ENCODE data around the gene ASCL2. TPM values are rescaled to one million over a fixed set of nuclear protein-coding genes. Genes with fewer than 3 reads are reported as not detected.

ASCL2 gene
- total and polyA plus RNA-seq, 2 of the 4 experiments (the other 2 are of a cell fraction), result not detected

GRCh38 chr11:2289350-2289749 is 19.0 kb upstream of the ASCL2 start:
- dilution Hi-C loops (cut with HindIII; ENCODE audit: low sequenced_read_pairs, unreplicated experiment), result no loop called here
- H4K91ac ChIP-seq (ENCODE audit: insufficient read depth, low read depth, low read length), result no peak overlapping the region
- H3K9me1 ChIP-seq (ENCODE audit: insufficient read depth, low read length), result no peaks in the 10 kb centered on the region
- no peak overlapping the region for H3K27ac ChIP-seq (ENCODE audit: insufficient read depth, low read length)
- H4K20me1 ChIP-seq (ENCODE audit: insufficient read depth, low read length), result no peaks in the 10 kb centered on the region
- no peak overlapping the region for H4K8ac ChIP-seq (ENCODE audit: low read depth in 2 of 2, low read length in 2 of 2)
- 85% methylated on average over 2 of the region's 6 CpGs; no CpG with 5 or more reads in 1 of the 2 experiments for WGBS, 2 experiments (ENCODE audit: extremely low coverage in 2 of 2, insufficient read length in 1 of 2)
- ATAC-seq (ENCODE audit: low read depth), result no peak
- peaks cover 42% of the 10 kb centered on the region for H3K27me3 ChIP-seq (ENCODE audit: control insufficient read depth, insufficient read depth, low read length)
- no peak overlapping the region for H3K4me3 ChIP-seq (ENCODE audit: insufficient read depth, low read depth, low read length)
- no peak overlapping the region for H2BK15ac ChIP-seq (ENCODE audit: low read depth, low read length)
- no peak overlapping the region for H2BK120ac ChIP-seq (ENCODE audit: low read depth, low read length)
- H2BK5ac ChIP-seq (ENCODE audit: low read depth, low read length, poor library complexity, severe bottlenecking), result no peak overlapping the region
- H2AK9ac ChIP-seq (replicated peaks; ENCODE audit: low read depth, low read length, poor library complexity), result no peak overlapping the region
- no peaks in the 10 kb centered on the region for H3K79me1 ChIP-seq (ENCODE audit: low read depth in 1 of 2, low read length in 2 of 2)
- in situ Hi-C loops (cut with MboI; ENCODE audit: low sequenced_read_pairs), result no loop called here
- no peak overlapping the region for H2BK20ac ChIP-seq (ENCODE audit: low read depth, low read length)
- no peak overlapping the region for H2AK5ac ChIP-seq (ENCODE audit: low read depth, low read length)
- no peak overlapping the region for H3K18ac ChIP-seq (ENCODE audit: low read depth, low read length)
- BruUV-seq (replicated peaks), result no TSS peak
- no peak overlapping the region for H3K56ac ChIP-seq (ENCODE audit: extremely low read depth, insufficient read depth, low read length)
- H3K36me3 ChIP-seq (ENCODE audit: control insufficient read depth, insufficient read depth, low read length), result no peaks in the 10 kb centered on the region
- intact Hi-C loops (cut with micrococcal nuclease), result no loop called here
- H3K23ac ChIP-seq (ENCODE audit: low read depth, low read length), result no peak overlapping the region
- POLR2A ChIA-PET (ENCODE audit: unreplicated experiment), result no interaction called here
- H4K5ac ChIP-seq (ENCODE audit: low read depth, low read length), result no peak overlapping the region
- no peak overlapping the region for H3K4ac ChIP-seq (ENCODE audit: low read depth, low read length)
- H3K9me3 ChIP-seq (ENCODE audit: control insufficient read depth, insufficient read depth, low read length), result no peaks in the 10 kb centered on the region
- no peak overlapping the region for H3K9ac ChIP-seq (ENCODE audit: low read depth, low read length)
- TF ChIP-seq CTCF (conservative IDR thresholded peaks at IDR 0.05; ENCODE audit: low read depth, low read length) (no peak), NFE2L2 (IDR thresholded peaks at IDR 0.05; ENCODE audit: low read depth, low read length) (no peak), CHD1 (IDR thresholded peaks at IDR 0.05; ENCODE audit: low read depth, low read length) (no peak), RAD21 (IDR thresholded peaks at IDR 0.05; ENCODE audit: low read length) (no peak), FOS (IDR thresholded peaks at IDR 0.05; ENCODE audit: low read depth, low read length) (no peak), USF2 (IDR thresholded peaks at IDR 0.05; ENCODE audit: low read depth, low read length) (no peak), POLR2A (IDR thresholded peaks at IDR 0.05; ENCODE audit: low read depth, low read length) (no peak), MAFK (IDR thresholded peaks at IDR 0.05; ENCODE audit: low read depth, low read length) (no peak), CEBPB (IDR thresholded peaks at IDR 0.05; ENCODE audit: low read depth, low read length) (no peak), SMC3 (IDR thresholded peaks at IDR 0.05; ENCODE audit: low read depth, low read length) (no peak), MXI1 (IDR thresholded peaks at IDR 0.05; ENCODE audit: borderline replicate concordance, low read depth, low read length) (no peak), ELK1 (IDR thresholded peaks at IDR 0.05; ENCODE audit: borderline replicate concordance, low read depth, low read length) (no peak), MAZ (IDR thresholded peaks at IDR 0.05; ENCODE audit: borderline replicate concordance, low read depth, low read length) (no peak)
- CTCF ChIA-PET, result no interaction called here
- DNase-seq, result no peak
- no peak overlapping the region for H2AFZ ChIP-seq (replicated peaks; ENCODE audit: low read length, poor library complexity)
- H3K4me2 ChIP-seq (ENCODE audit: low read depth, low read length), result no peak overlapping the region
- H3K14ac ChIP-seq (replicated peaks; ENCODE audit: low read depth, low read length), result no peak overlapping the region
- no peaks in the 10 kb centered on the region for H3K4me1 ChIP-seq (ENCODE audit: control insufficient read depth, insufficient read depth, low read length)

Data from IMR-90 (cell line).